CD14-positive monocyte (primary cell): ENCODE measurements around the gene TALDO1. TPM values are rescaled to one million over a fixed set of nuclear protein-coding genes. Genes with fewer than 3 reads are reported as not detected.

Experiments
- DNase-seq, 3 donors: peaks; one replicate each; pipeline ENCODE4 v3.0.0-alpha.2; 2011 to 2022
- H2AFZ ChIP-seq: 2 replicates; pipeline ENCODE4 v1.6.0; 2012; ENCODE audit warnings: mild to moderate bottlenecking, low read depth, low read length, inconsistent platforms; ENCODE audit not compliant: insufficient read depth, poor library complexity, severe bottlenecking
- H3K27ac ChIP-seq, 2 donors: 1 replicate in 1 of 2; 2 replicates in 1 of 2; pipeline ENCODE4 v1.5.1; 2012 to 2013; ENCODE audit warnings: low read length in 2 of 2, control low read depth in 1 of 2, inconsistent platforms in 1 of 2, low read depth in 1 of 2, mild to moderate bottlenecking in 1 of 2
- H3K27me3 ChIP-seq, 2 donors: one replicate each; pipeline versions ENCODE4 v1.6.0 to v1.6.1; 2011 to 2013; ENCODE audit warnings: low read length in 2 of 2; ENCODE audit not compliant: control insufficient read depth in 2 of 2, insufficient read depth in 2 of 2
- H3K36me3 ChIP-seq, 2 donors: replicated peaks in 1 of 2; 1 replicate in 1 of 2; 2 replicates in 1 of 2; pipeline versions ENCODE4 v1.5.1 to v1.6.1; 2012 to 2013; ENCODE audit warnings: low read length in 2 of 2, control low read depth in 1 of 2, inconsistent platforms in 1 of 2, mild to moderate bottlenecking in 1 of 2; ENCODE audit not compliant: insufficient read depth in 2 of 2, control insufficient read depth in 1 of 2
- H3K4me1 ChIP-seq, 2 donors: 1 replicate in 1 of 2; 2 replicates in 1 of 2; pipeline versions ENCODE4 v1.5.1 to v1.6.1; 2012 to 2013; ENCODE audit warnings: low read length in 2 of 2, control low read depth in 1 of 2, inconsistent platforms in 1 of 2, mild to moderate bottlenecking in 1 of 2, moderate library complexity in 1 of 2; ENCODE audit not compliant: insufficient read depth in 2 of 2, control insufficient read depth in 1 of 2
- H3K4me2 ChIP-seq: replicated peaks from 2 replicates; pipeline ENCODE3; 2012; ENCODE audit warnings: low read length, moderate library complexity, mild to moderate bottlenecking; ENCODE audit not compliant: poor library complexity, severe bottlenecking; ENCODE audit errors: extremely low read depth
- H3K4me3 ChIP-seq, 3 experiments: fragments of 200-600 bp in 1 of 3; sonication (generic) in 1 of 3; replicated peaks in 1 of 3; 1 replicate in 2 of 3; 2 replicates in 1 of 3; pipeline ENCODE4 v1.5.1; 2011 to 2013; ENCODE audit warnings: low read length in 3 of 3, mild to moderate bottlenecking in 3 of 3, control low read depth in 2 of 3, low read depth in 2 of 3, inconsistent platforms in 1 of 3, moderate library complexity in 1 of 3
- H3K79me2 ChIP-seq: 2 replicates; pipeline ENCODE4 v1.6.0; 2012; ENCODE audit warnings: mild to moderate bottlenecking, control low read depth, inconsistent platforms, low read length, moderate library complexity; ENCODE audit not compliant: insufficient read depth
- H3K9ac ChIP-seq: 2 replicates; pipeline ENCODE4 v1.6.0; 2017; ENCODE audit warnings: low read length, mild to moderate bottlenecking; ENCODE audit not compliant: insufficient read depth, poor library complexity, severe bottlenecking
- H3K9me3 ChIP-seq, 2 donors: replicated peaks in 1 of 2; 1 replicate in 1 of 2; 2 replicates in 1 of 2; pipeline versions ENCODE4 v1.5.1 to v1.6.1; 2012 to 2013; ENCODE audit warnings: low read length in 2 of 2, control low read depth in 1 of 2; ENCODE audit not compliant: control insufficient read depth in 1 of 2, insufficient read depth in 1 of 2
- H4K20me1 ChIP-seq: 2 replicates; pipeline ENCODE4 v1.6.0; 2012; ENCODE audit warnings: mild to moderate bottlenecking, low read length, control low read depth, moderate library complexity; ENCODE audit not compliant: insufficient read depth
- H3K27ac Mint-ChIP-seq, 7 donors: one replicate each; pipeline ENCODE4 v1.8.0; 2020; ENCODE audit warnings: mild to moderate bottlenecking in 7 of 7, mixed read lengths in 7 of 7, moderate library complexity in 6 of 7, inconsistent platforms in 2 of 7
- H3K27me3 Mint-ChIP-seq, 3 donors: one replicate each; pipeline ENCODE4 v1.8.0; 2021 to 2022; ENCODE audit warnings: low read depth in 3 of 3, mild to moderate bottlenecking in 3 of 3, mixed read lengths in 3 of 3, moderate library complexity in 3 of 3, inconsistent platforms in 1 of 3
- H3K36me3 Mint-ChIP-seq, 2 donors: one replicate each; pipeline ENCODE4 v1.8.0; 2020; ENCODE audit warnings: mixed read lengths in 2 of 2, inconsistent platforms in 1 of 2, mild to moderate bottlenecking in 1 of 2
- H3K4me1 Mint-ChIP-seq: one replicate; pipeline ENCODE4 v1.8.0; 2020; ENCODE audit warnings: mild to moderate bottlenecking, mixed read lengths
- H3K4me3 Mint-ChIP-seq, 2 donors: one replicate each; pipeline ENCODE4 v1.8.0; 2020; ENCODE audit warnings: mild to moderate bottlenecking in 2 of 2, mixed read lengths in 2 of 2, moderate library complexity in 1 of 2
- H3K9me3 Mint-ChIP-seq, 7 donors: one replicate each; pipeline ENCODE4 v1.8.0; 2020 to 2022; ENCODE audit warnings: mixed read lengths in 7 of 7, mild to moderate bottlenecking in 6 of 7, moderate library complexity in 6 of 7, inconsistent platforms in 2 of 7
- WGBS: methylation state at CpG from one replicate; pipeline ENCODE4 v1.1.5; 2013; ENCODE audit warnings: missing lambda C conversion rate; ENCODE audit not compliant: insufficient coverage; 5-methylcytosine and 5-hydroxymethylcytosine counted together
- intact Hi-C, 2 donors: fragments of 100-400 bp; cut with micrococcal nuclease; formaldehyde crosslinking; loops; one replicate each; pipeline versions ENCODE4 v1.15.0 to v1.15.1; 2023
- polyA plus RNA-seq, 3 donors: library from polyadenylated mRNA; depleted of rRNA in 1 of 3; unstranded in 2 of 3; stranded (reverse) in 1 of 3; fragments of 300-500 nt in 2 of 3; fragments of >200 nt in 1 of 3; fragmentation: Illumina TruSeq in 2 of 3; gene quantifications; 1 replicate in 2 of 3; 2 replicates in 1 of 3; pipeline ENCODE4 v1.2.3, GENCODE V29; 2012 to 2021
- TF ChIP-seq, protein P1 (sequence below): fragments of 200-600 bp; IDR thresholded peaks from one replicate; pipeline ENCODE4 v1.8.0; 2022; ENCODE audit warnings: antibody characterized with exemption, mild to moderate bottlenecking

Gene TALDO1
- polyA plus RNA-seq, 3 donors = 502 to 1,249 (median 1,224) TPM

DNA sequence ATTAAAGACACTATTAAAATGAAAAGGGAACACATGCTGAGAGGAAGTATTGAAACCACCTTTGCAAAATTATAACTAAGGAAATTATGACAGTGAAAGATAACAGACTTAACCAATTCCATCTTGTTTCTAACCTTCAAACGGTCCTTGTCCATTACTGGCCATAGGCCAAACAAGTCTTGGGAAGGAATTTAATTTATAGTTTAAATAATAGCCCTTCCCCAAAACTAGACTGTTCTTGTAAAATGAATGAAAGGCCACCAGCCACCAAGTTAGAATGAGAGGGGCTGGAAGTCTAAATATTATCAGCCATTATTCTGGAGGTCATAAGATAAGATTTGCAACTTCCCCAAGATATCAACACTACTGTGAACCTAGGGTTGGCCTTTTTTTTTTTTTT, 1.8 kb upstream of the TALDO1 start:
- peaks cover 0 to 4% of the 10 kb centered on the region in 2 donors for H3K36me3 Mint-ChIP-seq
- no CpG with 5 or more reads among the region's 1 CpG for WGBS
- no peak overlapping the region for H3K4me3 Mint-ChIP-seq
- H3K9me3 ChIP-seq = no peaks in the 10 kb centered on the region
- no peaks in the 10 kb centered on the region for H3K36me3 ChIP-seq
- DNase-seq = no peak
- no peak overlapping the region for H3K4me2 ChIP-seq
- no peak overlapping the region for H3K27ac Mint-ChIP-seq
- intact Hi-C loops = loop anchor here in 1 of 2 donors (5.0 kb wide), 1 partner anchor 52 kb away; the partner anchor contains the start of gene SLC25A22
- no peak overlapping the region for H3K4me3 ChIP-seq
- H3K27me3 ChIP-seq = no peaks in the 10 kb centered on the region
- H4K20me1 ChIP-seq = peaks cover 29% of the 10 kb centered on the region
- H3K9me3 Mint-ChIP-seq = no peaks in the 10 kb centered on the region
- no peak overlapping the region for H3K9ac ChIP-seq
- peaks cover 0 to 3% (median 0%) of the 10 kb centered on the region in 3 donors for H3K27me3 Mint-ChIP-seq
- TF ChIP-seq, protein P1, sequence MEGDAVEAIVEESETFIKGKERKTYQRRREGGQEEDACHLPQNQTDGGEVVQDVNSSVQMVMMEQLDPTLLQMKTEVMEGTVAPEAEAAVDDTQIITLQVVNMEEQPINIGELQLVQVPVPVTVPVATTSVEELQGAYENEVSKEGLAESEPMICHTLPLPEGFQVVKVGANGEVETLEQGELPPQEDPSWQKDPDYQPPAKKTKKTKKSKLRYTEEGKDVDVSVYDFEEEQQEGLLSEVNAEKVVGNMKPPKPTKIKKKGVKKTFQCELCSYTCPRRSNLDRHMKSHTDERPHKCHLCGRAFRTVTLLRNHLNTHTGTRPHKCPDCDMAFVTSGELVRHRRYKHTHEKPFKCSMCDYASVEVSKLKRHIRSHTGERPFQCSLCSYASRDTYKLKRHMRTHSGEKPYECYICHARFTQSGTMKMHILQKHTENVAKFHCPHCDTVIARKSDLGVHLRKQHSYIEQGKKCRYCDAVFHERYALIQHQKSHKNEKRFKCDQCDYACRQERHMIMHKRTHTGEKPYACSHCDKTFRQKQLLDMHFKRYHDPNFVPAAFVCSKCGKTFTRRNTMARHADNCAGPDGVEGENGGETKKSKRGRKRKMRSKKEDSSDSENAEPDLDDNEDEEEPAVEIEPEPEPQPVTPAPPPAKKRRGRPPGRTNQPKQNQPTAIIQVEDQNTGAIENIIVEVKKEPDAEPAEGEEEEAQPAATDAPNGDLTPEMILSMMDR = no peak
- no peak overlapping the region for H3K27ac ChIP-seq
- H3K4me1 Mint-ChIP-seq = peaks cover 32% of the 10 kb centered on the region
- peaks cover 30 to 54% of the 10 kb centered on the region in 2 donors for H3K4me1 ChIP-seq
- H2AFZ ChIP-seq = no peak overlapping the region
- H3K79me2 ChIP-seq = peaks cover 40% of the 10 kb centered on the region

DNA sequence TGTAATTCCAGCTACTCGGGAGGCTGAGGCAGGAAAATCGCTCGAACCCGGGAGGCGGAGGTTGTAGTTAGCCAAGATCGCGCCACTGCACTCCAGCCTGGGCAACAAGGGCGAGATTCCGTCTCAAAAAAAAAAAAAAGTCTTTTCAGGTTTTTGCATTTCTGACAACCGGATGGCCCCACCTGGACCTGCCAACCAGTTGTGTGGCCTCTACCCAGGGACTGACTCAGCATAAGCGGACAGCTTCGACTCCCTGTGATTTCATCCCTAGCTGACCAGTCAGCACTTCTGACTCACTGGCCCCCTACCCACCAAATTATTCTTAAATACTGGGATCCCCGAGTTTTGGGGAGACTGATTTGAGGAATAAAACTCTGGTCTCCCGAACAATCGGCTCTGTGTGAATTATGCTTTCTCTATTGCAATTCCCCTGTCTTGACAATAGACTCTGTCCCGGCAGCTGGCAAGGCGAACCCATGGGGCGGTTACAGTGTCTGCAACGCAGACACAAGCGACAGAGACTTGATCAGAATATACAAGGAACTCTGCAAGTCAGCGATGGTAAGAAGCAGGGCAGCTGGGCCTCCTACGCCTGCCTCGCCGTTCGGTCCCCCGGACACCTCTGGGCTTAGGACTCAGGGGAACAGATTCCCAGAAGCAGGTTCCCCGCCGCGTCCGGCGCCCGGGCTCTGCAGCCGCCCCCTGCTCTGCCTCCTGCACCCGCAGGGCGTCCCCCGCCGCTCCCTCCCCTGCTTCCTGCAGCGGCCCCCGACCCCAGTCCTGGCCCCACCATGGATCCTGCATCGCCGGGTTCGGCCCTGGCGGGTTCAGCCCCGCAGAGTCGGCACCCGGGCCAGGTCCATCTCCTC, 741 bp upstream of the TALDO1 start:
- Histone ChIP-seq H3K9ac (peak overlapping the region; percentile 96), H3K27me3 (no peaks in the 10 kb centered on the region), H3K79me2 (peaks cover 51% of the 10 kb centered on the region), H3K4me3 (peak overlapping the region; percentile 48 to 98 (median 87)), H3K4me2 (peak overlapping the region; percentile 74), H4K20me1 (peaks cover 40% of the 10 kb centered on the region), H3K9me3 (no peaks in the 10 kb centered on the region), H3K27ac (peak overlapping the region in 1 of 2 donors; percentile 45), H3K36me3 (peaks cover 0 to 5% of the 10 kb centered on the region in 2 donors), H3K4me1 (peaks cover 33 to 61% of the 10 kb centered on the region in 2 donors), H2AFZ (peak overlapping the region; percentile 96)
- intact Hi-C loops = loop anchor here in 1 of 2 donors (5.0 kb wide), 1 partner anchor 51 kb away; the partner anchor contains the start of gene SLC25A22
- Mint-ChIP-seq H3K27me3 (no peaks in the 10 kb centered on the region), H3K27ac (peak overlapping the region in 2 of 7 donors; percentile 30 to 42), H3K4me1 (peaks cover 35% of the 10 kb centered on the region), H3K9me3 (no peaks in the 10 kb centered on the region), H3K4me3 (peak overlapping the region; percentile 81 to 91), H3K36me3 (peaks cover 0 to 9% of the 10 kb centered on the region in 2 donors)
- WGBS = 22% methylated on average over 41 of the region's 46 CpGs
- TF ChIP-seq, protein P1 = no peak
- DNase-seq = peak in 2 of 3 donors; percentile 31 to 59
